ENCODE results near the gene TTC9B.

DNA sequence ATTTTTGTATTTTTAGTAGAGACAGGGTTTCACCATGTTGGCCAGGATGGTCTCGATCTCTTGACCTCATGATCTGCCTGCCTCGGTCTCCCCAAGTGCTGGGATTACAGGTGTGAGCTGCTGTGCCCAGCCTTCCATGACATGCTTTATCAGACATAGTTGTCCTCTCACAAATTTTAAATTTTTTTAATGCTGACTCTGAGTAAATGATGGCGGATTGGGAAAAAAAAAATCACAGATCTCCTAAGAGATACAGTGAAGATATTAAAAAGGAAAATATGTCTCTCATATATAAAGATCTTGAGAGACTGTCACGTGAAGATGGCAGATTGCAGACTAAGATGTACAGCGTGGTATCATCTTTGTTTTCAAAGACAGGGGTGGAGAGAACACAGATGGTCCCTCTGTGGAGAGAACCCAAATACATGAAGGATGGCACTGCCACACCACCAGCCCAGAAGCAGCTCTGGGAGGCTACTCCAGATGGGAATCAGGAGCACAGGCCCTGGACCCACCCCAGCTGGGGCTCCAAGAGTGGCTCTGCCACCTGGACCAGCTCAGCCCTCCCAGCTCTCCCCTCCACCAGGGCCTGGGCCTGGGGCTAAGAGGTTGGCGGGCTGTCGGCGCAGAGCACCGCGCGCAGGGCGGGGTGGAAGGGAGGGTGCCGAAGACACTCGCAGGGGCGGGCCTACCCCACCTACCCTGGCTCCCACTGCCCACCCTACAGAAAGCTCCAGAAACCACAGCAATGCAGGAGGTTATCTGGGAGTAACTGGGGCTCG, 28.3 kb upstream of the TTC9B start:
- TF ChIP-seq GATA2 (IDR thresholded peaks at IDR 0.05; ENCODE audit: low read depth, low read length) (no peak), GATA3 (IDR thresholded peaks at IDR 0.05; ENCODE audit: low read depth, low read length) (no peak)
